ENCODE results near the gene RFX8. TPM values are rescaled to one million over a fixed set of nuclear protein-coding genes. Genes with fewer than 3 reads are reported as not detected.

Gene RFX8
- total and polyA plus RNA-seq, 2 of the 13 experiments (the other 11 are each of a cell fraction or from before 2014, with no cell fraction given): not detected

- Histone ChIP-seq H3K4me3 (replicated peaks in 1 of 3; ENCODE audit: insufficient read depth in 1 of 3, low read depth in 2 of 3, low read length in 3 of 3) (no peak overlapping the region), H3K9ac (ENCODE audit: insufficient read depth, low read depth, low read length) (no peak overlapping the region), H3K9me3 (ENCODE audit: low read length) (no peaks in the 10 kb centered on the region), H4K20me1 (ENCODE audit: insufficient read depth, low read length) (no peaks in the 10 kb centered on the region), H2AFZ (ENCODE audit: low read length) (no peak overlapping the region), H3K4me2 (ENCODE audit: low read depth, low read length) (no peak overlapping the region), H3K79me2 (ENCODE audit: insufficient read depth, low read length) (no peaks in the 10 kb centered on the region), H3K27me3 (ENCODE audit: control insufficient read depth in 1 of 2, insufficient read depth in 2 of 2, low read length in 2 of 2) (peaks cover 4 to 75% of the 10 kb centered on the region in 2 experiments; a peak in 4 of 5 replicates), H3K36me3 (replicated peaks in 1 of 2; ENCODE audit: control insufficient read depth in 1 of 2, insufficient read depth in 2 of 2, low read length in 2 of 2) (no peaks in the 10 kb centered on the region), H3K27ac (ENCODE audit: extremely low read length, insufficient read depth, low read length) (no peak overlapping the region), H3K4me1 (ENCODE audit: insufficient read depth, low read length) (peaks cover 3% of the 10 kb centered on the region; the same call in 1 of the 2 replicates)
- FAIRE-seq: no peak
- ChIA-PET CTCF (ENCODE audit: low intra/inter-chr PET ratio, low total read pairs) (no interaction called here), POLR2A (no interaction called here)
- no peak for DNase-seq (ENCODE audit: low spot score)
- 37% methylated on average over 11 of the region's 11 CpGs for WGBS (ENCODE audit: low lambda C conversion rate)
- ATAC-seq: no peak
- intact Hi-C loops (cut with micrococcal nuclease; ENCODE audit: unreplicated experiment): no loop called here
- no TSS peak for BruUV-seq (replicated peaks)
- in situ Hi-C loops (cut with HindIII; ENCODE audit: extremely low pct_ligation_motif_present, low pct_unique_long_range_greater_than_20kb): no loop called here
- TF ChIP-seq ATM (IDR thresholded peaks at IDR 0.05; ENCODE audit: borderline replicate concordance): no peak
- TF ChIP-seq RXRA (CRISPR knock-in tag; IDR thresholded peaks at IDR 0.05): no peak
- no peak for TF ChIP-seq PAX8 (CRISPR knock-in tag; IDR thresholded peaks at IDR 0.05; ENCODE audit: borderline replicate concordance)
- TF ChIP-seq CEBPZ (IDR thresholded peaks at IDR 0.05; ENCODE audit: low read length): no peak
- no peak for TF ChIP-seq ZBTB4 (CRISPR knock-in tag; IDR thresholded peaks at IDR 0.05; ENCODE audit: borderline replicate concordance)
- TF ChIP-seq GPN1 (CRISPR knock-in tag; IDR thresholded peaks at IDR 0.05; ENCODE audit: borderline replicate concordance): no peak
- no peak for TF ChIP-seq IKZF5 (CRISPR knock-in tag; IDR thresholded peaks at IDR 0.05)
- TF ChIP-seq NFATC3 (CRISPR knock-in tag; IDR thresholded peaks at IDR 0.05): no peak
- TF ChIP-seq ATF3 (CRISPR knock-in tag; IDR thresholded peaks at IDR 0.05): no peak
- TF ChIP-seq THAP9 (CRISPR knock-in tag; IDR thresholded peaks at IDR 0.05; ENCODE audit: borderline replicate concordance): no peak
- no peak for TF ChIP-seq PHF8 (CRISPR knock-in tag; IDR thresholded peaks at IDR 0.05)
- TF ChIP-seq ZNF546 (CRISPR knock-in tag; conservative IDR thresholded peaks at IDR 0.05): no peak
These were observed 75.7 kb downstream of the RFX8 start for GRCh38 chr2:101399021-101399799.
